ENCODE measurements around the gene JDP2.

GRCh38 chr14:75390183-75390582, 37.6 kb upstream of the JDP2 start:
- TF ChIP-seq, protein P1, sequence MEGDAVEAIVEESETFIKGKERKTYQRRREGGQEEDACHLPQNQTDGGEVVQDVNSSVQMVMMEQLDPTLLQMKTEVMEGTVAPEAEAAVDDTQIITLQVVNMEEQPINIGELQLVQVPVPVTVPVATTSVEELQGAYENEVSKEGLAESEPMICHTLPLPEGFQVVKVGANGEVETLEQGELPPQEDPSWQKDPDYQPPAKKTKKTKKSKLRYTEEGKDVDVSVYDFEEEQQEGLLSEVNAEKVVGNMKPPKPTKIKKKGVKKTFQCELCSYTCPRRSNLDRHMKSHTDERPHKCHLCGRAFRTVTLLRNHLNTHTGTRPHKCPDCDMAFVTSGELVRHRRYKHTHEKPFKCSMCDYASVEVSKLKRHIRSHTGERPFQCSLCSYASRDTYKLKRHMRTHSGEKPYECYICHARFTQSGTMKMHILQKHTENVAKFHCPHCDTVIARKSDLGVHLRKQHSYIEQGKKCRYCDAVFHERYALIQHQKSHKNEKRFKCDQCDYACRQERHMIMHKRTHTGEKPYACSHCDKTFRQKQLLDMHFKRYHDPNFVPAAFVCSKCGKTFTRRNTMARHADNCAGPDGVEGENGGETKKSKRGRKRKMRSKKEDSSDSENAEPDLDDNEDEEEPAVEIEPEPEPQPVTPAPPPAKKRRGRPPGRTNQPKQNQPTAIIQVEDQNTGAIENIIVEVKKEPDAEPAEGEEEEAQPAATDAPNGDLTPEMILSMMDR (IDR thresholded peaks at IDR 0.05), result no peak
- TF ChIP-seq EZH2 (IDR thresholded peaks at IDR 0.05; ENCODE audit: borderline replicate concordance, insufficient read depth, low read depth, low read length, poor library complexity, severe bottlenecking), result no peak

Measured in B cell (primary cell).